OCI-LY1 (cell line): ENCODE measurements around the gene SAC3D1.

Experiments used
- H2AFZ ChIP-seq: fragments of 200-600 bp; sonication (generic), shearing (Covaris generic); 2 replicates; pipeline ENCODE4 v1.6.0; 2014; ENCODE audit warnings: antibody characterized with exemption, mild to moderate bottlenecking, low read length
- H3F3A ChIP-seq: fragments of 200-600 bp; sonication (generic), shearing (Covaris generic); 2 replicates; pipeline ENCODE4 v1.6.0; 2014; ENCODE audit warnings: mild to moderate bottlenecking, antibody characterized with exemption, low read length, moderate library complexity; ENCODE audit not compliant: insufficient read depth
- H3K27ac ChIP-seq: fragments of 200-600 bp; sonication (generic); 2 replicates; pipeline ENCODE4 v1.5.1; 2014; ENCODE audit warnings: low read length, mixed run types, mild to moderate bottlenecking, low read depth; ENCODE audit not compliant: poor library complexity, severe bottlenecking
- H3K27me3 ChIP-seq: fragments of 200-600 bp; sonication (generic); 2 replicates; pipeline ENCODE4 v1.6.0; 2014; ENCODE audit warnings: antibody characterized with exemption, mild to moderate bottlenecking, low read length, moderate library complexity; ENCODE audit not compliant: insufficient read depth
- H3K36me3 ChIP-seq: fragments of 200-600 bp; sonication (generic); 2 replicates; pipeline ENCODE4 v1.6.1; 2014; ENCODE audit warnings: mild to moderate bottlenecking, antibody characterized with exemption, low read length, moderate library complexity, mixed read lengths; ENCODE audit not compliant: insufficient read depth
- H3K4me1 ChIP-seq: fragments of 200-600 bp; sonication (generic); 2 replicates; pipeline ENCODE4 v1.5.1; 2014; ENCODE audit warnings: mild to moderate bottlenecking, low read length, moderate library complexity; ENCODE audit not compliant: insufficient read depth, severe bottlenecking
- H3K4me2 ChIP-seq: fragments of 200-600 bp; sonication (generic), shearing (Covaris generic); 2 replicates; pipeline ENCODE4 v1.6.1; 2014; ENCODE audit warnings: low read length
- H3K4me3 ChIP-seq: fragments of 200-600 bp; sonication (generic); 2 replicates; pipeline ENCODE4 v1.5.1; 2014; ENCODE audit warnings: low read length, low read depth, mild to moderate bottlenecking, mixed read lengths; ENCODE audit not compliant: poor library complexity, severe bottlenecking
- H3K79me2 ChIP-seq: fragments of 200-600 bp; shearing (Covaris generic); 2 replicates; pipeline ENCODE4 v1.6.1; 2016; ENCODE audit warnings: mixed run types, low read length, mixed read lengths; ENCODE audit not compliant: insufficient read depth
- H3K9ac ChIP-seq: fragments of 200-600 bp; sonication (generic), shearing (Covaris generic); 2 replicates; pipeline ENCODE4 v1.6.1; 2014; ENCODE audit warnings: mild to moderate bottlenecking, low read length, mixed read lengths
- H3K9me2 ChIP-seq: fragments of 200-600 bp; sonication (generic), shearing (Covaris generic); 2 replicates; pipeline ENCODE4 v1.6.1; 2014; ENCODE audit warnings: low read depth, mild to moderate bottlenecking, low read length, mixed read lengths
- H3K9me3 ChIP-seq: fragments of 200-600 bp; shearing (Covaris generic); 2 replicates; pipeline ENCODE4 v1.6.1; 2014; ENCODE audit warnings: low read length, mixed read lengths
- H4K20me1 ChIP-seq: fragments of 200-600 bp; sonication (generic), shearing (Covaris generic); 2 replicates; pipeline ENCODE4 v1.6.0; 2016; ENCODE audit warnings: mild to moderate bottlenecking, low read length; ENCODE audit not compliant: insufficient read depth
- EZH2 ChIP-seq: fragments of 200-600 bp; sonication (generic), shearing (Covaris generic); IDR thresholded peaks from 2 replicates; pipeline ENCODE4 v1.8.0; 2017; ENCODE audit warnings: borderline replicate concordance, mixed run types, mild to moderate bottlenecking, antibody characterized with exemption, low read length, moderate library complexity, mixed read lengths
- TF ChIP-seq, protein P1 (sequence below): fragments of 200-600 bp; sonication (generic), shearing (Covaris generic); IDR thresholded peaks from 2 replicates; pipeline ENCODE4 v1.5.1; 2017; ENCODE audit warnings: mild to moderate bottlenecking, antibody characterized with exemption, low read length, moderate library complexity, mixed read lengths

The SAC3D1 gene

DNA sequence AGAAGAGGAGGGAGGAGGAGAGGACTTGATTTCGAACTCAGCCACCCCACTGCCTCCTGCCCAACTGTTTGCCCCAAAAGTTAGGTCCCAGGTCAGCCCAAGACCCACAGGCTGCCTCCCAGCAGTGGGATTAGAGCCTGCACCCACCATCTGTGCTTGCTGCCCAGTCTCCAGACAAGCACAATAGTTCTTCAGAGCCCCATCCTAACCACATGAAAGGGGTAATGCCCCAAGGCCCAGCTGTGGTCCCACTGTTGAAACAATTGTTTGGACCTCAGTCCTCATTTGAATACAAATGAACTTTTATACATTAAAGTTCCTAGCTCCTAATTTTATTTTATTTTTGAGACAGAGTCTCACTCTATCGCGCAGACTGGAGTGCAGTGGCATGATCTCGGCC, 49.6 kb downstream of the SAC3D1 start:
- no peaks in the 10 kb centered on the region for H3K27me3 ChIP-seq
- H3K9me3 ChIP-seq, result no peaks in the 10 kb centered on the region
- no peak overlapping the region for H3K4me3 ChIP-seq
- TF ChIP-seq, protein P1, sequence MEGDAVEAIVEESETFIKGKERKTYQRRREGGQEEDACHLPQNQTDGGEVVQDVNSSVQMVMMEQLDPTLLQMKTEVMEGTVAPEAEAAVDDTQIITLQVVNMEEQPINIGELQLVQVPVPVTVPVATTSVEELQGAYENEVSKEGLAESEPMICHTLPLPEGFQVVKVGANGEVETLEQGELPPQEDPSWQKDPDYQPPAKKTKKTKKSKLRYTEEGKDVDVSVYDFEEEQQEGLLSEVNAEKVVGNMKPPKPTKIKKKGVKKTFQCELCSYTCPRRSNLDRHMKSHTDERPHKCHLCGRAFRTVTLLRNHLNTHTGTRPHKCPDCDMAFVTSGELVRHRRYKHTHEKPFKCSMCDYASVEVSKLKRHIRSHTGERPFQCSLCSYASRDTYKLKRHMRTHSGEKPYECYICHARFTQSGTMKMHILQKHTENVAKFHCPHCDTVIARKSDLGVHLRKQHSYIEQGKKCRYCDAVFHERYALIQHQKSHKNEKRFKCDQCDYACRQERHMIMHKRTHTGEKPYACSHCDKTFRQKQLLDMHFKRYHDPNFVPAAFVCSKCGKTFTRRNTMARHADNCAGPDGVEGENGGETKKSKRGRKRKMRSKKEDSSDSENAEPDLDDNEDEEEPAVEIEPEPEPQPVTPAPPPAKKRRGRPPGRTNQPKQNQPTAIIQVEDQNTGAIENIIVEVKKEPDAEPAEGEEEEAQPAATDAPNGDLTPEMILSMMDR, result no peak
- TF ChIP-seq EZH2, result no peak
- H2AFZ ChIP-seq, result no peak overlapping the region
- H3K9me2 ChIP-seq, result no peaks in the 10 kb centered on the region
- H3K27ac ChIP-seq, result peak overlapping the region; percentile 87
- H3K9ac ChIP-seq, result peak overlapping the region; percentile 45; the same call in 1 of the 2 replicates
- peaks cover 31% of the 10 kb centered on the region for H3K4me1 ChIP-seq
- H3F3A ChIP-seq, result no peaks in the 10 kb centered on the region
- H3K79me2 ChIP-seq, result no peaks in the 10 kb centered on the region
- H3K4me2 ChIP-seq, result peak overlapping the region; percentile 0; the same call in 1 of the 2 replicates
- peaks cover 26% of the 10 kb centered on the region; the same call in 1 of the 2 replicates for H3K36me3 ChIP-seq
- H4K20me1 ChIP-seq, result no peaks in the 10 kb centered on the region
